ENCODE data around the gene AGFG2. TPM values are rescaled to one million over a fixed set of nuclear protein-coding genes. Genes with fewer than 3 reads are reported as not detected.

The AGFG2 gene
- total and polyA plus RNA-seq, 2 of the 4 experiments (the other 2 are of a cell fraction), result 3.0 to 10.0 TPM

DNA sequence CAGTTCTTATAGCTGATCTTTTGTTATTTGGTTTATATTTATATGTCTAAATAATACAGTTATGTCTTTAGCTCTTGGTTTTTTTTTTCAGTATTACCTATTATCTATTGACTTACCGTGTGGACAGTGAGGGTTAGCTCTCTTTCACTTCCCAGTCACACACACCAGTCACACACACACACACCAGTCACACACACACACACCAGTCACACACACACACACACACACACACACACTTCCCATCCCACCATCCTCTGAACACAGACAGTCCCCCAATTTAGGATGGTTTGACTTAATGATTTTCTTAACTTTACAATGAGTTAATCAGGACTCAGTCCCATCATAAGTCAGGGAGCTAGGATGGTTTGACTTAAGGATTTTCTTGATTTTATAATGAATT, 18.9 kb upstream of the AGFG2 start:
- Histone ChIP-seq H3K23ac (ENCODE audit: low read depth, low read length) (no peak overlapping the region), H3K79me1 (ENCODE audit: low read depth in 1 of 2, low read length in 2 of 2) (no peaks in the 10 kb centered on the region), H2AK9ac (replicated peaks; ENCODE audit: low read depth, low read length, poor library complexity) (no peak overlapping the region), H3K56ac (ENCODE audit: extremely low read depth, insufficient read depth, low read length) (no peak overlapping the region), H4K5ac (ENCODE audit: low read depth, low read length) (no peak overlapping the region), H4K8ac (ENCODE audit: low read depth in 2 of 2, low read length in 2 of 2) (no peak overlapping the region), H4K20me1 (ENCODE audit: insufficient read depth, low read length) (no peaks in the 10 kb centered on the region), H2BK20ac (ENCODE audit: low read depth, low read length) (no peak overlapping the region), H3K9ac (ENCODE audit: low read depth, low read length) (no peak overlapping the region), H3K27me3 (ENCODE audit: control insufficient read depth, insufficient read depth, low read length) (peaks cover 4% of the 10 kb centered on the region), H4K91ac (ENCODE audit: insufficient read depth, low read depth, low read length) (no peak overlapping the region), H3K4me3 (ENCODE audit: insufficient read depth, low read depth, low read length) (no peak overlapping the region), H3K9me3 (ENCODE audit: control insufficient read depth, insufficient read depth, low read length) (no peaks in the 10 kb centered on the region), H3K4me1 (ENCODE audit: control insufficient read depth, insufficient read depth, low read length) (peaks cover 5% of the 10 kb centered on the region), H2AK5ac (ENCODE audit: low read depth, low read length) (no peak overlapping the region), H3K36me3 (ENCODE audit: control insufficient read depth, insufficient read depth, low read length) (no peaks in the 10 kb centered on the region), H2BK5ac (ENCODE audit: low read depth, low read length, poor library complexity, severe bottlenecking) (no peak overlapping the region), H3K9me1 (ENCODE audit: insufficient read depth, low read length) (peaks cover 4% of the 10 kb centered on the region; the same call in 1 of the 2 replicates), H3K18ac (ENCODE audit: low read depth, low read length) (no peak overlapping the region), H2AFZ (replicated peaks; ENCODE audit: low read length, poor library complexity) (no peak overlapping the region), H3K14ac (replicated peaks; ENCODE audit: low read depth, low read length) (no peak overlapping the region), H3K4me2 (ENCODE audit: low read depth, low read length) (no peak overlapping the region), H2BK15ac (ENCODE audit: low read depth, low read length) (no peak overlapping the region), H3K4ac (ENCODE audit: low read depth, low read length) (no peak overlapping the region), H2BK120ac (ENCODE audit: low read depth, low read length) (no peak overlapping the region), H3K27ac (ENCODE audit: insufficient read depth, low read length) (no peak overlapping the region)
- POLR2A ChIA-PET (ENCODE audit: unreplicated experiment), result no interaction called here
- CTCF ChIA-PET, result interaction anchor here (0.6 kb wide), 1 partner anchor 37 kb away, joined by 4 read pairs; no protein-coding TSS in a partner anchor
- intact Hi-C loops (cut with micrococcal nuclease), result no loop called here
- no TSS peak for BruUV-seq (replicated peaks)
- ATAC-seq (ENCODE audit: low read depth) (no peak), DNase-seq (no peak)
- dilution Hi-C loops (cut with HindIII; ENCODE audit: low sequenced_read_pairs, unreplicated experiment), result no loop called here
- in situ Hi-C loops (cut with MboI; ENCODE audit: low sequenced_read_pairs), result no loop called here
- WGBS, 2 experiments (ENCODE audit: extremely low coverage in 2 of 2, insufficient read length in 1 of 2), result no CpG with 5 or more reads among the region's 1 CpG
- TF ChIP-seq, protein P1, sequence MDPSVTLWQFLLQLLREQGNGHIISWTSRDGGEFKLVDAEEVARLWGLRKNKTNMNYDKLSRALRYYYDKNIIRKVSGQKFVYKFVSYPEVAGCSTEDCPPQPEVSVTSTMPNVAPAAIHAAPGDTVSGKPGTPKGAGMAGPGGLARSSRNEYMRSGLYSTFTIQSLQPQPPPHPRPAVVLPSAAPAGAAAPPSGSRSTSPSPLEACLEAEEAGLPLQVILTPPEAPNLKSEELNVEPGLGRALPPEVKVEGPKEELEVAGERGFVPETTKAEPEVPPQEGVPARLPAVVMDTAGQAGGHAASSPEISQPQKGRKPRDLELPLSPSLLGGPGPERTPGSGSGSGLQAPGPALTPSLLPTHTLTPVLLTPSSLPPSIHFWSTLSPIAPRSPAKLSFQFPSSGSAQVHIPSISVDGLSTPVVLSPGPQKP (IDR thresholded peaks at IDR 0.05; ENCODE audit: borderline replicate concordance, low read depth, low read length), result no peak
- TF ChIP-seq BHLHE40 (IDR thresholded peaks at IDR 0.05; ENCODE audit: low read depth, low read length) (no peak), MXI1 (IDR thresholded peaks at IDR 0.05; ENCODE audit: borderline replicate concordance, low read depth, low read length) (no peak)
- TF ChIP-seq, protein P2, sequence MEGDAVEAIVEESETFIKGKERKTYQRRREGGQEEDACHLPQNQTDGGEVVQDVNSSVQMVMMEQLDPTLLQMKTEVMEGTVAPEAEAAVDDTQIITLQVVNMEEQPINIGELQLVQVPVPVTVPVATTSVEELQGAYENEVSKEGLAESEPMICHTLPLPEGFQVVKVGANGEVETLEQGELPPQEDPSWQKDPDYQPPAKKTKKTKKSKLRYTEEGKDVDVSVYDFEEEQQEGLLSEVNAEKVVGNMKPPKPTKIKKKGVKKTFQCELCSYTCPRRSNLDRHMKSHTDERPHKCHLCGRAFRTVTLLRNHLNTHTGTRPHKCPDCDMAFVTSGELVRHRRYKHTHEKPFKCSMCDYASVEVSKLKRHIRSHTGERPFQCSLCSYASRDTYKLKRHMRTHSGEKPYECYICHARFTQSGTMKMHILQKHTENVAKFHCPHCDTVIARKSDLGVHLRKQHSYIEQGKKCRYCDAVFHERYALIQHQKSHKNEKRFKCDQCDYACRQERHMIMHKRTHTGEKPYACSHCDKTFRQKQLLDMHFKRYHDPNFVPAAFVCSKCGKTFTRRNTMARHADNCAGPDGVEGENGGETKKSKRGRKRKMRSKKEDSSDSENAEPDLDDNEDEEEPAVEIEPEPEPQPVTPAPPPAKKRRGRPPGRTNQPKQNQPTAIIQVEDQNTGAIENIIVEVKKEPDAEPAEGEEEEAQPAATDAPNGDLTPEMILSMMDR (conservative IDR thresholded peaks at IDR 0.05; ENCODE audit: low read depth, low read length), result no peak
